NCI-H446 treated with DMSO at 0.1 percent for 48 hours (cell line): Measurements from ENCODE around the gene TEX10.
"Not testable (repeated sequence)": the region's sequence is repeated elsewhere in the genome, so short reads cannot be mapped to it uniquely, and the experiment has no call there.

Experiments
- DNase-seq: peaks from one replicate; lab custom pipeline; 2025; lab: John Stamatoyannopoulos, UW

The TEX10 gene

DNA sequence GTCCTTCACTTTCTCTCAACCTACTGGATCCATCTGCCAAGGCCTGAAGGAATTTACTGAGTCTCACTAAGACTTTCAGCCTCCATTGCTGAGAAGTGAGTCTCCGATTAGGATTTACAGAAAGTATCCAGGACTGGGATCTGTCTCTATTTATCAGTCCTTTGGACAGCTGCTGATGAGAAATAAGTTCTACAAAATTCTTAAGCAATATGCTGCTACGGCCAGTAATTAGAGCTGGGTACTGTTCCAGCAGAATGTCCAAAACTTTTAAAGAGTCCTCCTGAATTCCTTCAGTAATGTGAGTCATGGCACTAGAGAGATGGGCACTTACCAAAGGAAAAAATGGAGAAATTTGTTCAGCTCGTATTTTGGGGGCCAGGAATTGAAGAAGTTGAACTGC, 5.9 kb downstream of the TEX10 start:
- DNase-seq, result no peak

DNA sequence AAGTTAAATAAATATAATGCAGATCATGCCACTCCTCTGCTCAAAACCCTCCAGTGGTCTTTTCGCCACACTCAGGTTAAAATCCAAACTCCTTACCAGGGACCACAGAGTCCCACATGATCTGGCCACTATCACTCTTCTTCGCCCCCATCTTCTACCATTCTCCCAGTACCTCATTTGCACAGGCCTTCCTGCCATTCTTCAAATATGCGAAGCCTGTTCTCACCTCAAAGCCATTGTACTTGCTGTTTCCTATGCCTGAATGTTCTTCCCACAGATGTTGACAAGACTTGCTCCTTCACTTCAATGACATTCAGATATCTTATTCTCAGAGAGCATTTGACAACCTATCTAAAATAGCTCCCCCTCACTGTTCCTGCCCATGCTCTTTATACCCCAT, 10.9 kb downstream of the TEX10 start:
- no peak for DNase-seq

DNA sequence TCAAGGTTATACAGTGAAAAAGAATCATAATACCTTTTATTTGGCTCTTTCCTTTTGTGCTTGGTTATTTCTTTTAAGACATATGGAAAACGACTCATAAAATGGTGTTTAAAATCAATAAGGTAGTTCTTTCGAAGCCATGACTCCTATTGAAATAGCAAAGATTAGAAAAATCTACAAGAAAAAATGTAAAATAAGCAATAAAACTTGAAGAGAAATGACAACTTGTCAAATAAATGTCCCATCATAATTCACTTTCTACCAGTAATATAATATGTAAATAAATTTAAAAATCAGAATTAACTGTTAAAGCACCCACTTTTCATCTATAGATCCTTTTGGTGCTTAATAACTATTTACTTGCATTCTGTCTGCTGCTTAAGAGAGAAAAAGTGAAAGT, 12.5 kb downstream of the TEX10 start:
- no peak for DNase-seq

- DNase-seq, result not testable (repeated sequence)
Measured at GRCh38 chr9:100338736-100339135, 14.0 kb downstream of the TEX10 start.

GRCh38 chr9:100324594-100325200, 28.0 kb downstream of the TEX10 start:
- DNase-seq, result peak; percentile 25

GRCh38 chr9:100322954-100323536, 29.7 kb downstream of the TEX10 start:
- no peak for DNase-seq

DNA sequence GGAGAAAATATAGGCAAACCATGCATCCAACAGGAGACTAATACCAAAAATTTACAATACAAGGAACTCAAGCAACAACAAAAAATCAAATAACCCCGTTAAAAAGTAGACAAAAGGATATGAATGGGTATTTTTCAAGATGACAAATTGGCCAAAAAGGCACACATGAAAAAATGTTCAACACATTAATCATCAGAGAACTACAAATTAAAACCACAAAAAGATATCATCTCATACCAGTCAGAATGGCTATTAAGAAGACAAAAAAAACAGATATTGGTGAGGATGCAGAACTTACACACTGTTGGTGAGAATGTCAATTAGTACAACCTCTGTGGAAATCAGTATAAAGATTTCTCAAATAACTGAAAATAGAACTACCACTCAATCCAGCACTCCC, 35.0 kb downstream of the TEX10 start:
- no peak for DNase-seq

DNA sequence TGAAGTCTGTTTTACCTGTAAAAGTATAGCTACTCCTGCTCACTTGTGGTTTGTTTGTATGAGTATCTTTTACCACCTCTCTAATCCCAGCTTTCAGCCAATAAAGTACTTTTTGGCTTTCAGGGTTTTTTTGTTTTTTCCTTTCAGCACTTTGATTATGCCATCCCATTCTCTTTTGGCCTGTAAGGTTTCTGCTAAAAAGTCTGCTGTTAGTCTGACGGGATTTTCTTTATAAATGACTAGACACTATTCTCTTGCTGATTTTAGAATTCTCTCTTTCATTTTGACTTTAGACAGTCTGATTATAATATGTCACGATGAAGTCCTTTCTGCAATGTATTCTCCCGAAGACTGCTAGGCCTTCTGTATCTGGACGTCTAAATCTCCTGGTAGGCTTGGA, 37.2 kb downstream of the TEX10 start:
- no peak for DNase-seq

DNA sequence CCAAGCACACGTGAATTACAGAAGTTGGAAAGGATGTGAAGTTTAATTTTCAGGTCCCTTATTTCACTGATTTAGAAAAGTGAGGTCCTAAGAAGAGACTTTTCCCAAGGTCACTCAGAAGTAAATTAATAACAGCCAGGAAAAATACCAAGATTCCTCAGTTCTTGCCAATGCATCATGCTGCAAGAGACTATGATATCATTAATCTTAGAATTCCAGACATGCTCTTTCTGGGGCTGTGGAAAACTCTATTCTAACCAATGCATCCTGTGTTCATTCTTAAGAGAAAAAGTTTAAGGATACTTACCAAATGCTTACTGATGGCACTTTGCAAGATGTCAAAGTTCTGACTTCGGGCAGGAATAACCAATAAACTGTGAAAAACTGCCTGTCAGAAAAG, 42.8 kb downstream of the TEX10 start:
- no peak for DNase-seq

DNA sequence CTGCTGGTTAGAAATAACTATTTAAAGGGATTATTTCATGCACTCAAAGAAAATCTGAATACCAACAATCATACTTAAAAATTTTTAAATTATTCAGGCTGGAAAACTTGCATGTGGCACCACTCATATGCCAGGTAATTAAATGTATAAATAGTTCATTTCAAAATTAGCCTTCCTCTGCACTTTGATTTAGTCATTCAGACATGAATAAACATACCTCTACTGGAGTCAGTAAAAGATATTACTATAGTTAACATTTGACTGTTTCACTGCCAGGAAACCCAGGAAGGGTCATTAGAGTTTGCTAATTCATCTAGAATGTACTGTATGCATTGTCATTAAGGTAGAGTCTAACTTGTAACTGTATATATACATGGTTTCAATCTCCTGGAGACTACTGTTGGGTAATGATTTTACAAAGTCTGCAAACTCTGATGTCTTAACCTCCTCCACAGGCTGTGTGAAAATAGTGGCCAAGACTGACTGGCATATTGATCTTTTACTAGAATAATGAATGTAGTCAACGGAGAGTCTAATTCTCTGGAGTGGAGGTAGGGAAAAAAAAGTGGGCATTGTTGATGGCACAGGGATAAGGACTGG, 43.7 kb downstream of the TEX10 start:
- DNase-seq, result no peak

- DNase-seq, result no peak
Measured at GRCh38 chr9:100307080-100307479, 45.7 kb downstream of the TEX10 start.

- DNase-seq, result no peak
Measured at GRCh38 chr9:100306283-100306682, 46.5 kb downstream of the TEX10 start.

DNA sequence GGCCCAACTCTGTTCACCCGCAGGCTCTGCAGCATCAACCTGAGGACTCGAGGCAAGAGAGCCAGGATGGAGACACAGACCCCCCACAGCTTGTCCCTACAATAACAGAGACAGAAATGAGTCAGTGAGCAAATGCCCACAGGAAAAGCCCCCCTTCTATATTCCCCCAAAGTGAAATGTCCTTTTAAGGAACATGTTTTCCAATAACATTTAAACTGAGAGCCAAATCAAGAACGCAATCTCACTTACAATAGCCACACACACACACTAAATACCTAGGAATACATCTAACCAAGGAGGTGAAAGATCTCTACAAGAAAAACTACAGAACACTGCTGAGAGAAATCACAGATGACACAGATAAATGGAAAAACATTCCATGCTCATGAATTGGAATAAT, 49.0 kb downstream of the TEX10 start:
- DNase-seq, result no peak

GRCh38 chr9:100298378-100298777, 54.4 kb downstream of the TEX10 start:
- no peak for DNase-seq

GRCh38 chr9:100296407-100296806, 56.3 kb downstream of the TEX10 start:
- no peak for DNase-seq

DNA sequence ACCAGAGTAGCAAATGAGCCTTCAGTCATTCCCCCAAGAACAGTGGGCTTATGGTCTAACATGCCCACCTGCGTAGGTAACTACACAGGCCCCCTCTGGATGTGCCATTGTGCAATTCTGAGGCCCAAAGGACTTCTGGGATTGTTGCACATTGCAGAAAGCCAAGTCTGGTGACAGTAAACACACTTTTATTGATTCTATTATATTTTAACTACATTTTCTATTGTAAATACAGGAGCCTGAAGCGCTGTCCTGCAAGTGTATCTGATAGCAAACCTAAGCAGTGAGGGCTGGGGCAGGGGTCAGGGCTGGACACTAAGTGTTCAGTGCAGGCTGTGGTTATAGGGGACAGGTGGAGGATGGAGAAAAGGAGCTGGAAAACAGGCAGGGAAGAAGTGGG, 57.5 kb downstream of the TEX10 start:
- DNase-seq, result no peak

- DNase-seq, result no peak
Measured at GRCh38 chr9:100294806-100295205, 57.9 kb downstream of the TEX10 start.

- no peak for DNase-seq
Measured at GRCh38 chr9:100294341-100294740, 58.4 kb downstream of the TEX10 start.

GRCh38 chr9:100292414-100292813, 60.3 kb downstream of the TEX10 start:
- DNase-seq, result no peak

GRCh38 chr9:100290714-100291113, 62.0 kb downstream of the TEX10 start:
- no peak for DNase-seq

DNA sequence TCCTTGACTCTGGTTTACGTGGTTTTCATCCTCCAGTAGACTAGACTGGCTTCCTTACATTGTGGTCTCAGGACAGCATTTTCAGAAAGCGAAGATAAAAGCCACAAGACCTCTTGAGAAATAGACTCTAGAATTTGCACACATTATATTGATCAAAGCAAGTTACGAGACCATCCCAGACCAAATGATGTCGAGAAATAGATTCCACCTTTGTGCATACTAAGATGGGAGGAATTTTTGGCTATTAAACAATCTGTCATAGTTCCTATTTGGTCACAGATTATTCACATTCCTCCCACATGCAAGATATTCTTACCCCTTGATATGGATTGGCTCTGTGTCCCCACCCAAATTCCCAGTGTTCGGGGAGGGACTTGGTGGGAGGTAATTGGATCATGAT, 65.6 kb downstream of the TEX10 start:
- DNase-seq, result no peak

- no peak for DNase-seq
Measured at GRCh38 chr9:100286257-100286656, 66.5 kb downstream of the TEX10 start.

GRCh38 chr9:100285601-100286000, 67.1 kb downstream of the TEX10 start:
- DNase-seq, result no peak

- no peak for DNase-seq
Measured at GRCh38 chr9:100285080-100285479, 67.7 kb downstream of the TEX10 start.
